ENCODE measurements around the gene SLC17A9. TPM values are rescaled to one million over a fixed set of nuclear protein-coding genes. Genes with fewer than 3 reads are reported as not detected.
"Not testable (repeated sequence)": the region's sequence is repeated elsewhere in the genome, so short reads cannot be mapped to it uniquely, and the experiment has no call there.

Gene SLC17A9
- total RNA-seq, 2 experiments from 2014 or later: 47.3 to 48.5 TPM

DNA sequence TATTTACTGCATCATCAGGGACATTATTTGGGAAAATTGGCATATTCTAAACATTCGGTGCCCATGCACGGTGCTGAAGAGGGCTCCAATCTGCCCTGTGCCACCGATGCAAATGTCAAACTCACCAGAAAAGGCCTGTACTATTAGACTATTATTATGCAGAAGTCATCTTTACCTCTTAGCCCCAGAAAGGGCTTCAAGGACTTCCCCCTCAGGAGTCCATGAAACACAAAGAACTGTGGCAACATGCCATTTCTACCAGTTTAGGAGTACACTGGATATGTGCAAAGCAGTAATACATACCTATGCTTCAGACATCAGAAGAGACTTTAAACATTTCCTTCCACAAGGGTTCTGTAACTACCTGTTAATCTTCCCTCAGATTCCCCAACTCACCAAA lies 34.8 kb upstream of the SLC17A9 start:
- ChIA-PET CTCF (interaction anchor here (1.0 to 4.3 kb wide), 7 partner anchors 10 to 18 kb away, joined by 3 to 30 read pairs (median 4); no protein-coding TSS in a partner anchor), POLR2A (interaction anchor here (1.7 kb wide), 1 partner anchor 9 kb away, joined by 9 read pairs; no protein-coding TSS in a partner anchor)

GRCh38 chr20:62918147-62918546 lies 34.4 kb upstream of the SLC17A9 start:
- CTCF ChIA-PET: interaction anchor here (1.0 to 4.3 kb wide), 6 partner anchors 9 to 18 kb away, joined by 3 to 30 read pairs (median 4); no protein-coding TSS in a partner anchor

GRCh38 chr20:62918831-62919230 lies 33.7 kb upstream of the SLC17A9 start:
- ChIA-PET CTCF (interaction anchor here (0.7 to 4.3 kb wide), 8 partner anchors 9 to 59 kb away, joined by 3 to 30 read pairs (median 3); no protein-coding TSS in a partner anchor), POLR2A (interaction anchor here (0.6 to 1.7 kb wide), 4 partner anchors 8 to 315 kb away, joined by 3 to 9 read pairs (median 6); no protein-coding TSS in a partner anchor)

More at GRCh38 chr20:62918147-62918546, 34.4 kb upstream of the SLC17A9 start:
- POLR2A ChIA-PET: interaction anchor here (0.7 to 1.7 kb wide), 2 partner anchors 9 to 15 kb away, joined by 3 to 9 read pairs; no protein-coding TSS in a partner anchor

DNA sequence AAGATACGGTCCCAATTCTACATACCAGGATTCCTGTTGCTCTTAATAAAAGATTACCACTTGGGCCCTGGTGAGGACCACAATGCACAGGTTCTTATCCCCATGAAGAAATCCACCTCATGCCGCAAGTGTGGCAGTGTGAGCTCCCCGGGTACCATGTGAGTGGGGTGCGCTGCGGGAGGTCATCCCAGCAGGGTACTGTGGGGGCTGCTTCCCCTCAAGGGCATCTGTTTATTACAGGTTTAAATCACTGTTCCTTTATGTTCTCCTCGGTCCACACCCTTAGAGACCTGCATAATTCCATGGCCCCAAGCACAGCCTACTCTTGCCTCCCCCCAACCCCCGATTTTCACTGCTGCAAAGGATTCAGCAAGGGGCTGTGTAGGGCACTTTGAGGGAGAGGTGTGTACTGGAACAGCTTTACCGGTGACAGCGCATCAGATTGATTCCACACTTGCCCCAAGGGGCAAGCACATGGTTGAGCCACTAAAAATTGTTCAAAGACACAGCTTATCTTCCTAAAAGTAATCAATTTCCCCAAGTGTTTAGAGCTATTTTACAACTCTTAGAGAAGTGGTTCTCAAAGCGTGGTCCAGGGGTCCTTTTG lies 32.4 kb upstream of the SLC17A9 start:
- ChIA-PET POLR2A (interaction anchor here (0.7 kb wide), 1 partner anchor 24 kb away, joined by 3 read pairs; no protein-coding TSS in a partner anchor), CTCF (interaction anchor here (1.4 to 4.3 kb wide), 3 partner anchors 10 to 20 kb away, joined by 3 to 30 read pairs (median 12); no protein-coding TSS in a partner anchor)

DNA sequence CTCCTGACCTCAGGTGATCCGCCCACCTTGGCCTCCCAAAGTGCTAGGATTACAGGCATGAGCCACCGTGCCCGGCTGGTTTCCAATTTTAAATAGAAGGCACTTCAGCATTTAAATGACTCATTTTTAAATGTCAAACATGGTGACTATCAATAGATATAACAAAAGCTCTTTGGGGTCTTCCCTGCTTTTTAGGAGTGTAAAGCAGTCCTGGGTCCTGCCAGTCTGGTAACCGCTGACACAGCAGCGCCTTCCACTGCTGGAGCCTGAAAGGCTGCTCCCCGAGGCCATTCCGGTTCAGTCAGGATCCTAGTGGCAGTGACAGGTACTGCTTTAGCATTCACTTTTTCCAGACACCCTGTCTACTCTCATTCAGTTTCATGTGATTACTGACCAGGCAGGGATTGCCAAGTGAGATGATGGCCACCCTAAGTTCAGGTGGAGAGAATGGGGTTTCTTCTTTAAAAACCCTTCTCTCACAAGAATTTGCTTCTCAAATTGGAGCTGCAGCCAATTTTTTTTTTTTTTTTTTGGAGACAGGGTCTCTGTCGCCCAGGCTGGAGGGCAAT lies 31.3 kb upstream of the SLC17A9 start:
- POLR2A ChIA-PET: no interaction called here
- CTCF ChIA-PET: interaction anchor here (3.7 to 4.3 kb wide), 2 partner anchors 15 to 22 kb away, joined by 12 to 30 read pairs; no protein-coding TSS in a partner anchor

DNA sequence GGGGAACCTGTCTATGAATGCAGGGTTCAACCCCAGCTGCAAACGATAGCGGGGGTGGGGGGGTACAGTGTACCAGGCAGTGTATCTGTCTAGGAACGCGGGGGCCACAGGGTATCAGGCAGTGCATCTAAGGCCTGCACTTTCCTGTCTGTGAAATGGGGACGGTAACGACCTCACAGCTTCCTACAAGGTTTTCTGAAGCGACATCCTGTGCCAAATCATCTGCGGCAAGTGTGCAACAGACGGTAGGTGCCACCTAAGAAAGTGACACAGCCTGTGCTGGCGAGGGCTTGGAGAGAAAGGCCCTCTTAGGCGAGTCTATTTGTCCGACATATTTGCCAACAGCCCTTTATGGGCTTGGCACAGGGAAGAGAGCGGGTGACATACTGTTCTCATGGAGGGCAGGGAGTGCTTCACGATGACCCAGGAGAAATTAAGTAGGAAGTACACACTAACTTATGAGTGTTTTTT lies 30.0 kb upstream of the SLC17A9 start:
- CTCF ChIA-PET: interaction anchor here (1.0 kb wide), 1 partner anchor 50 kb away, joined by 3 read pairs; no protein-coding TSS in a partner anchor
- POLR2A ChIA-PET: interaction anchor here (0.9 kb wide), 1 partner anchor 15 kb away, joined by 5 read pairs; no protein-coding TSS in a partner anchor

DNA sequence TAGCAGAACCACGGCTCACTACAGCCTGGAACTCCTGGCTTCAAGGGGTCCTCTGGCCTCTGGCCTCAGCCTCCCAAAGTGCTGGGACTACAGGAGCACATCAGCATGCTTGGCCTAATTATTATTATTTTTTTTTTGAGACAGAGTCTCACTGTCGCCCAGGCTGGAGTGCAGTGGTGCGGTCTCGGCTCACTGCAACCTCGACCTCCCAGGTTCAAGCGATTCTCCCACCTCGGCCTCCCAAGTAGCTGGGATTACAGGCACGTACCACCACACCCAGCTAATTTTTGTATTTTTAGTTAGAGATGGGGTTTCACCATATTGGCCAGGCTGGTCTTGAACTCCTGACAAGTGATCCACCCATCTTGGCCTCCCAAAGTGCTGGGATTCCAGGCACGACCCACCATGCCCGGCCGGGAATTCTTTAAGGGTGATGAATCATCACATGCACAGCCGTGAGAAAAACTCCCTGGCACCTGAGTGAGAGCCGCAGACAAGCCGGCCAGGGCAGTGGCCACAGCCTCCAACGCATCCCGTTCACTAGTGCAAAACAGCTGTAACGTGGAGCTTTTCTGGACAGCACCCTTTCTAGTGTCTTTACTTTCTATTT lies 29.3 kb upstream of the SLC17A9 start:
- POLR2A ChIA-PET: interaction anchor here (0.9 kb wide), 1 partner anchor 14 kb away, joined by 5 read pairs; no protein-coding TSS in a partner anchor
- CTCF ChIA-PET: not testable (repeated sequence)

DNA sequence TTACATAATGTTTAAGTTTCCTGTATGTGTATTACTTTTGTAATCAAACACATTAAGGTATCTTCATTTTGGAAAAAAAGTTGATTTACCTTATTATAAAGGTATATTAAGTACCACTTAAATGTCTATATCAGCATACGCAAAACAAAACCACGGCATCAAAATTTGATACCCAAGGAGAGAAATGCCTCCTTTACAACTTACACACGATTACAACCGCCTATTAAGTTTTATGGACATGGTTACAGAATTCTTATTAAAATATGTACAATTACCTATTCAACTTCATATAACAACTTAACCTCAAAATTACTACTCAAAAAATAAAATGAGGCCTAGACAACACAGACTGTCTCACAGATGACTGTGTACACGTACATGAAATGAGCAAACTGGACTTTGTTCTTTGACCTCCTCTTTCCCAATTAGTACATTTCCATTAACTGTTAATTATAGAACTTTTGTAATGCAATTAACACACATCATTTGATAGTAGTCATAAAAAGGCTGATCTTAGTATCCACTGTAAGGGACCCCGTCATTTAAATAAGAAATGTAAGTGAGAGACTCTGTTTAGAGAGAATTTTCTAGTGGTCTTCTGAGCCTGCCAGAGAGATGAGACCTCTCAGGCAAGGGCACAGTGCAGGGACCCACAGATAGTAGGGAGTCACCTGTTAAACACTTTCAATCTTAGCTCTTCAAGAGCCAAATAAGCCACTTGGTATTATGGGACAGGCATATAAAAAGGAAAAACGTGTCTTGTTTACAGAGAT lies 28.7 kb upstream of the SLC17A9 start:
- CTCF ChIA-PET: interaction anchor here (0.7 to 2.1 kb wide), 3 partner anchors 14 to 59 kb away, joined by 3 to 12 read pairs (median 5); partner anchors contain the start of gene GID8
- POLR2A ChIA-PET: interaction anchor here (0.9 to 1.0 kb wide), 2 partner anchors 13 to 16 kb away, joined by 5 to 6 read pairs; no protein-coding TSS in a partner anchor

DNA sequence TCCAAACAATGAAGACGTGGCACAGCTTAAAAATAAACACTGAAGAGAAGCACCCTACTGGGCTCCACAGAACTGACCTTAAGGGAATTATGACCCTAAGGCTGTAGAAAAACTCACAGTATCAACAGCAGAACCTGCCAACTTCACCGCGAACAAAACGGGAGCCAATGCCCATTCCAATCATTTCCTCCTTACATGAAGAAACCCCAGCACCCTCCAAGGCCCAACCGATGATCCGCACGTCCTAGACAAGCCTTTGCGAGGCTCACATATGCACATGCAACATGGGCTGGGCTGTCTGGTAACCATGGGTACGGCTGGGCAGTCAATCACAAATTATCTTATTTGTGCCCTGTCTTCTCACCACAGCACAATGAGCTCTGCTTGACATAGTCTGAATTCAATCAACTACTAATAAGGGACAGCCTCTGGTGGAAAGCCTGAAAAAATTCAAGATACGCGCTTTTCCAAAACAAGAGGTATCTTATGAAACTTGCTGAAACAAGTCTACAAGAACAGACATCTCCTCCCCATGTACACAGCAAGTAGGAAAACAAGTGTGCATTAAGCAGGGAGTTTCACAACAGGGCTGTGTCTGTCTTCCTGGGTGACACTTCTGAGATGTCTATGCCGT lies 27.9 kb upstream of the SLC17A9 start:
- ChIA-PET POLR2A (interaction anchor here (1.0 to 4.6 kb wide), 2 partner anchors 12 to 17 kb away, joined by 6 to 31 read pairs; partner anchors contain the start of gene GID8), CTCF (interaction anchor here (0.7 to 2.1 kb wide), 4 partner anchors 13 to 60 kb away, joined by 3 to 12 read pairs (median 4); partner anchors contain the start of gene GID8)

- ChIA-PET POLR2A (interaction anchor here (4.6 kb wide), 1 partner anchor 12 kb away, joined by 31 read pairs; the partner anchor contains the start of gene GID8), CTCF (interaction anchor here (1.5 to 2.1 kb wide), 2 partner anchors 13 kb away, joined by 4 to 12 read pairs; partner anchors contain the start of gene GID8)
Observed at GRCh38 chr20:62925076-62925419, 27.5 kb upstream of the SLC17A9 start.

DNA sequence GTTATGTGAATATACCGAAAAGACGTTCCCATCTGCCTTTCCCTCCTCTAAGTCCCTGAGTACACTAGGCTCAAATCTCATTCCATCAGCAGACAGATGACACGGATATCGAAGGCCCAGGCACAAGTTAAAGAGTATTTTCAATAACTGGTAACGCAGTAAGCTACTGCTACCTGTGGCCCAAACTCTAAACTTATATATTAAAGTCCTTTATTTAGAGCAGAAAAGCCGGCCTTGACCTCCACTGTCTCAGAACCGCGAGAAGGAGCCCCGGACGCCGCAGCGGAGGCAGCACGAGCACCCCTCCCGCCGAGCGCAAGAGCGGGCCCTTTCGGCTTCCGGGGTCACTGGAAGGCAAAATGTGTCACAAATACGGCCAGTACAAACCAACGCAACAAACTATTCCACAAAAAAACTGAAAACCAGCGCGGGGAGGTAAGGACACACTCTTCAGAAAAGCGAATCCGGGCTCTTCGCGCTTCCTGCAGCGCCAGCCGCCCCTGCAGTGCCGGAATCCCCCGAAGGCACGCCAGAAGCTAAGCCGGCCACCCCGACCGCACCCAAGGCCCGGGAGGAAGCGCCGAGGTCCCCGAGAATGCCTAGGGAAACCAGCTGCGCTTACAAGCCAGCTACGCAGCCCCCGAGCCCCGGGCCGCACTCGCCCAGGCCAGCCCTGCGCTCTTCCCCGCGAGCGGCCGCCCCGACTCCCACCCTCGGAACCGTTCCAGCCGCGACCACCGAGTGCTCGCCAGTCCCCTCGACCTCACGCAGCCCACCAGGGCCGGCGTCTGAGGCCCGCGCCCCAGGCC lies 26.9 kb upstream of the SLC17A9 start:
- ChIA-PET CTCF (interaction anchor here (1.5 to 2.1 kb wide), 2 partner anchors 12 to 14 kb away, joined by 4 to 12 read pairs; partner anchors contain the start of gene GID8), POLR2A (interaction anchor here (1.0 to 4.6 kb wide), 2 partner anchors 11 to 26 kb away, joined by 3 to 31 read pairs; partner anchors contain the start of gene GID8)

DNA sequence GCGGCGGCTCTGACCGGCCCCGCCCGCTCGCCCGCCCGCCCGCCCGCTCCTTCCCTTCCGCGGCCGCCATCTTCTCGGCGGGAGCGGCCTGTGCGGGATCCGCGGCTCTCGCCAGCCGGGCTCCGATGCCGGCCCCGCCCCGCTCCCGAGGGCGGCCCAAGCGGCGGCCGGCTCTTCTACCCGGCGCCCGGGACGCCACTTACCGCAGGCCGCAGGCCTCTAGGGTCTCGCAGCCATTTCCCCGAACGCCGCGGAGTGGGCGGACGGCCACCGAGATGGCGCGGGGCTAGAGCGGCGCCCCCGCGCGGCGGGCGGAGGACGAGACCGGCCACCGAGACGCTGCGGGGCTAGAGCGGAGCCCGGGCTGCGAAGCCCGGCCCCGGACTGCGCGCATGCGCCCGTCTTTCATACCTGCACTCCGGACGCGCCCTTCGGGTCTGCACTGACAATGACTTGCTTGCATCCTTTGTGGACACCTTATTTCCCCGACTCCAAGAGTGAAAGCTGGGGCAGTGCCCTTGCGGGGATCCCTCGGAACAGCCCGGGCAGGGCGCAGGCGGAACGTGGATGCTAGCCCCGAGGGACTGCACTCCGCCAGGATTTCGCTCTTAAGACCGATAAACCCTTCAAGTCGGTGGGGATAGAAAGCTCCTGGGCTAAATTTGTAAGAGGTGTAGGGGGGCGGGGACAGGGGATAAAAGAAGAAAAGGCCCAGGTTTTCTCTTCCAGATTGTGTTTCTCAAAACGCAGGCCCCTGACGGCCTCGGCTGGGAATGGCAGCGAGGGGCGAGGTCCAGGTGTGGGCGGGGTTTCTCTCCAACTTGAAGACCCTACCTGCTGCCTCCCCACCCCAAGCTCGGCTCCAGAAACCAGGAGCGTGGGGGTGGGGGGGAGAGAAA lies 26.0 kb upstream of the SLC17A9 start, which contains the start of gene DIDO1:
TSS of gene DIDO1 (minus strand) at position 277 of the 899 bp plus-strand sequence.
- ChIA-PET CTCF (interaction anchor here (0.9 to 2.8 kb wide), 7 partner anchors 9 to 46 kb away, joined by 3 to 12 read pairs (median 4); partner anchors contain the start of gene GID8), POLR2A (interaction anchor here (1.0 to 4.6 kb wide), 3 partner anchors 8 to 27 kb away, joined by 3 to 31 read pairs (median 9); partner anchors contain the start of gene GID8)

- POLR2A ChIA-PET: interaction anchor here (1.6 to 4.6 kb wide), 2 partner anchors 9 to 10 kb away, joined by 9 to 31 read pairs; partner anchors contain the start of gene GID8
Observed at GRCh38 chr20:62927128-62927705, 25.3 kb upstream of the SLC17A9 start.

DNA sequence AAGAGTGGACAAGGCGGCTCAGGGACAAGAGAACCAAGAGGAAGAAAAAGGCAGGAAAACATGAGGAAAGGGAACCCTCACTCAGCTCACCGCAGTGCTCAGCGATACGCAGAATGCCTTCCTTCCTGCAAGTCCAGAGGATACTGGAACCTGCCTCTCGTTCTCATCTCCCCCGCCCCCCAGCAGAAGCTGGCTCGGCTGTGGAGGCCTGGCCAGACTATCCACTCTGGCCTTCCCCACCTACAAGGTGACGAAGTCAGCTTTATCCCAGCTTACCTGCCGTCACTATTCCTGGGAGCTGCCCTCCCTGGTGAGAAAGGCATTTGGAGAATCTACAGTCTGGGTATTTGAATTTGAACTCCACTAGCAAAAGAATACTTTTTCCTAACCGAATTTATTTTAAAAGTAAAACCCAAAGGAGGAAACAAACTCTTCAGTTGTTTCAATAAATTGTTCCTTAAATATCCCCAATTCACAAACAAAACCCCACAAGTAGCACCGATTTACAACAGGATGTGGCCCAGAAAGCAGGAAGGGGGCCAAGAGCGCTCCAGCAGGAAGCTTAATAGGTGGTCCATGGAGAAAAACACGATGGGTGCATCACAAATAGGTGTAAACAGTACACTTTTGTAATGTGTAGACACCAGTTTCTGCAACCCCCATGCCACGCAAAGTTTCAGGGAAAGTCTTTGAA lies 24.1 kb upstream of the SLC17A9 start:
- POLR2A ChIA-PET: interaction anchor here (4.6 kb wide), 1 partner anchor 9 kb away, joined by 31 read pairs; the partner anchor contains the start of gene GID8
- CTCF ChIA-PET: interaction anchor here (0.9 to 2.8 kb wide), 4 partner anchors 9 to 81 kb away, joined by 3 to 12 read pairs (median 3); partner anchors contain the start of gene GID8

More at GRCh38 chr20:62927128-62927705, 25.3 kb upstream of the SLC17A9 start:
- CTCF ChIA-PET: interaction anchor here (0.9 to 2.8 kb wide), 6 partner anchors 8 to 45 kb away, joined by 3 to 12 read pairs (median 3); partner anchors contain the start of gene GID8

All from activated CD8-positive, alpha-beta memory T cell treated with anti-CD3 and anti-CD28 coated beads for 36 hours (primary cell).